HUES6 (cell line): ENCODE measurements around the gene ANP32E.
"Not testable (repeated sequence)": the region's sequence is repeated elsewhere in the genome, so short reads cannot be mapped to it uniquely, and the experiment has no call there.

Source experiments
- H3K27ac ChIP-seq: 2 replicates; pipeline ENCODE4 v1.7.0; 2013; ENCODE audit warnings: low read depth, mild to moderate bottlenecking, low read length, inconsistent platforms
- H3K27me3 ChIP-seq: 2 replicates; pipeline ENCODE4 v1.6.1; 2013; ENCODE audit warnings: low read length; ENCODE audit not compliant: control insufficient read depth, insufficient read depth
- H3K36me3 ChIP-seq: 2 replicates; pipeline ENCODE4 v1.6.1; 2013; ENCODE audit warnings: low read length; ENCODE audit not compliant: control insufficient read depth, insufficient read depth
- H3K4me1 ChIP-seq: 2 replicates; pipeline ENCODE4 v1.6.1; 2013; ENCODE audit warnings: low read length; ENCODE audit not compliant: control insufficient read depth, insufficient read depth
- H3K4me3 ChIP-seq: 2 replicates; pipeline ENCODE4 v1.5.1; 2013; ENCODE audit warnings: low read depth, low read length
- H3K9ac ChIP-seq: one replicate; pipeline ENCODE4 v1.6.1; 2013; ENCODE audit warnings: mild to moderate bottlenecking, low read length
- H3K9me3 ChIP-seq: 2 replicates; pipeline ENCODE4 v1.6.1; 2013; ENCODE audit warnings: low read depth, low read length; ENCODE audit not compliant: control insufficient read depth, insufficient read depth

The ANP32E gene

GRCh38 chr1:150186789-150187559 lies 48.9 kb downstream of the ANP32E start:
- Histone ChIP-seq H3K27ac (no peak overlapping the region), H3K9me3 (peaks cover 4% of the 10 kb centered on the region; the same call in 1 of the 2 replicates), H3K4me1 (0 out of 2 replicates have a peak, but pooled peaks cover 2% of the 10 kb centered on the region), H3K36me3 (no peaks in the 10 kb centered on the region), H3K4me3 (no peak overlapping the region), H3K27me3 (no peaks in the 10 kb centered on the region), H3K9ac (no peak overlapping the region)

GRCh38 chr1:150186438-150186788 lies 49.5 kb downstream of the ANP32E start:
- H3K27me3 ChIP-seq, H3K36me3 ChIP-seq, H3K9me3 ChIP-seq, H3K4me1 ChIP-seq, H3K27ac ChIP-seq, H3K9ac ChIP-seq, H3K4me3 ChIP-seq: not testable (repeated sequence)

GRCh38 chr1:150185481-150185880 lies 50.4 kb downstream of the ANP32E start:
- Histone ChIP-seq H3K9me3 (no peaks in the 10 kb centered on the region), H3K4me3 (no peak overlapping the region), H3K36me3 (no peaks in the 10 kb centered on the region), H3K27ac (no peak overlapping the region), H3K27me3 (no peaks in the 10 kb centered on the region), H3K9ac (no peak overlapping the region), H3K4me1 (0 out of 2 replicates have a peak, but pooled peaks cover 2% of the 10 kb centered on the region)

GRCh38 chr1:150183061-150183460 lies 52.9 kb downstream of the ANP32E start:
- Histone ChIP-seq H3K27ac (no peak overlapping the region), H3K9me3 (no peaks in the 10 kb centered on the region), H3K4me3 (no peak overlapping the region), H3K27me3 (no peaks in the 10 kb centered on the region), H3K9ac (no peak overlapping the region), H3K36me3 (no peaks in the 10 kb centered on the region), H3K4me1 (0 out of 2 replicates have a peak, but pooled peaks cover 2% of the 10 kb centered on the region)

- H3K4me3 ChIP-seq: no peak overlapping the region
- H3K27me3 ChIP-seq: no peaks in the 10 kb centered on the region
- no peaks in the 10 kb centered on the region for H3K4me1 ChIP-seq
- H3K36me3 ChIP-seq: no peaks in the 10 kb centered on the region
- no peak overlapping the region for H3K9ac ChIP-seq
- no peaks in the 10 kb centered on the region for H3K9me3 ChIP-seq
- H3K27ac ChIP-seq: no peak overlapping the region
Observed at GRCh38 chr1:150182247-150182646, 53.7 kb downstream of the ANP32E start.

GRCh38 chr1:150180474-150180873 lies 55.4 kb downstream of the ANP32E start:
- Histone ChIP-seq H3K9ac (no peak overlapping the region), H3K27ac (no peak overlapping the region), H3K4me1 (no peaks in the 10 kb centered on the region), H3K4me3 (no peak overlapping the region), H3K9me3 (no peaks in the 10 kb centered on the region), H3K36me3 (no peaks in the 10 kb centered on the region), H3K27me3 (no peaks in the 10 kb centered on the region)

- Histone ChIP-seq H3K9ac (no peak overlapping the region), H3K4me1 (no peaks in the 10 kb centered on the region), H3K27ac (no peak overlapping the region), H3K4me3 (no peak overlapping the region), H3K27me3 (no peaks in the 10 kb centered on the region), H3K9me3 (no peaks in the 10 kb centered on the region), H3K36me3 (no peaks in the 10 kb centered on the region)
Observed at GRCh38 chr1:150179867-150180266, 56.0 kb downstream of the ANP32E start.

GRCh38 chr1:150178548-150178947 lies 57.4 kb downstream of the ANP32E start:
- H3K9ac ChIP-seq: no peak overlapping the region
- peaks cover under 1% of the 10 kb centered on the region; the same call in 1 of the 2 replicates for H3K4me1 ChIP-seq
- H3K27ac ChIP-seq: no peak overlapping the region

GRCh38 chr1:150176593-150176992 lies 59.3 kb downstream of the ANP32E start:
- H3K9ac ChIP-seq: no peak overlapping the region
- H3K27me3 ChIP-seq: no peaks in the 10 kb centered on the region
- H3K9me3 ChIP-seq: no peaks in the 10 kb centered on the region
- no peaks in the 10 kb centered on the region for H3K36me3 ChIP-seq
- peaks cover 2% of the 10 kb centered on the region; the same call in 1 of the 2 replicates for H3K4me1 ChIP-seq
- no peak overlapping the region for H3K27ac ChIP-seq
- no peak overlapping the region for H3K4me3 ChIP-seq

More at GRCh38 chr1:150178548-150178947, 57.4 kb downstream of the ANP32E start:
- Histone ChIP-seq H3K27me3 (no peaks in the 10 kb centered on the region), H3K36me3 (no peaks in the 10 kb centered on the region), H3K4me3 (no peak overlapping the region), H3K9me3 (no peaks in the 10 kb centered on the region)

- no peaks in the 10 kb centered on the region for H3K9me3 ChIP-seq
- peaks cover 2% of the 10 kb centered on the region; the same call in 1 of the 2 replicates for H3K4me1 ChIP-seq
- H3K27me3 ChIP-seq: no peaks in the 10 kb centered on the region
- no peak overlapping the region for H3K9ac ChIP-seq
- no peak overlapping the region for H3K4me3 ChIP-seq
- no peak overlapping the region for H3K27ac ChIP-seq
- no peaks in the 10 kb centered on the region for H3K36me3 ChIP-seq
Observed at GRCh38 chr1:150173141-150173585, 62.7 kb downstream of the ANP32E start.

GRCh38 chr1:150171801-150172200 lies 64.1 kb downstream of the ANP32E start:
- H3K36me3 ChIP-seq: no peaks in the 10 kb centered on the region
- no peak overlapping the region for H3K4me3 ChIP-seq
- H3K27ac ChIP-seq: no peak overlapping the region
- H3K9me3 ChIP-seq: no peaks in the 10 kb centered on the region
- H3K9ac ChIP-seq: no peak overlapping the region
- peaks cover 2% of the 10 kb centered on the region; the same call in 1 of the 2 replicates for H3K4me1 ChIP-seq
- no peaks in the 10 kb centered on the region for H3K27me3 ChIP-seq
